PC-3 (cell line): ENCODE data around the gene ZNF384.

Experiments used
- CTCF ChIP-seq: fragments of 300-600 bp; sonication (generic); conservative IDR thresholded peaks from 2 replicates; pipeline ENCODE4 v1.5.1; 2017; ENCODE audit warnings: antibody characterized with exemption, low read depth, mild to moderate bottlenecking, low read length
- EZH2 ChIP-seq: fragments of 300-600 bp; sonication (generic); IDR thresholded peaks from one replicate; pipeline ENCODE4 v1.6.1; 2017; ENCODE audit warnings: antibody characterized with exemption, mild to moderate bottlenecking, low read length; ENCODE audit not compliant: unreplicated experiment

- no peak for TF ChIP-seq CTCF
- no peak for TF ChIP-seq EZH2
Observed at GRCh38 chr12:6708960-6709394, 19.8 kb upstream of the ZNF384 start.
